ENCODE measurements around the gene FOXQ1. TPM values are rescaled to one million over a fixed set of nuclear protein-coding genes. Genes with fewer than 3 reads are reported as not detected.

The FOXQ1 gene
- total and polyA plus RNA-seq, 2 of the 13 experiments (the other 11 are each of a cell fraction or from before 2014, with no cell fraction given) = 35.2 to 39.8 TPM

- TF ChIP-seq ZNF775 (CRISPR knock-in tag; IDR thresholded peaks at IDR 0.05; ENCODE audit: borderline replicate concordance) = no peak
- TF ChIP-seq KLF13 (CRISPR knock-in tag; IDR thresholded peaks at IDR 0.05) = no peak
- TF ChIP-seq IRF2 (CRISPR knock-in tag; IDR thresholded peaks at IDR 0.05) = 0 out of 2 replicates have a peak, but pooled peaks have one; percentile 16
- no peak for TF ChIP-seq IKZF1 (IDR thresholded peaks at IDR 0.05)
- TF ChIP-seq U2AF1 (optimal IDR thresholded peaks at IDR 0.05; ENCODE audit: low read depth, low read length) = peak; percentile 79
- TF ChIP-seq SRSF4 (IDR thresholded peaks at IDR 0.05; ENCODE audit: low read depth, low read length, poor library complexity, severe bottlenecking) = peak; percentile 38
- peak; percentile 2; the same call in 1 of the 2 replicates for TF ChIP-seq PLSCR1 (CRISPR knock-in tag; IDR thresholded peaks at IDR 0.05; ENCODE audit: borderline replicate concordance)
- TF ChIP-seq TSC22D2 (CRISPR knock-in tag; IDR thresholded peaks at IDR 0.05; ENCODE audit: borderline replicate concordance) = no peak
- TF ChIP-seq TFDP2 (CRISPR knock-in tag; IDR thresholded peaks at IDR 0.05) = 0 out of 2 replicates have a peak, but pooled peaks have one; percentile 12
- TF ChIP-seq ZBTB14 (CRISPR knock-in tag; IDR thresholded peaks at IDR 0.05) = peak; percentile 61
- peak; percentile 16; the same call in 1 of the 2 replicates for TF ChIP-seq ISL2 (CRISPR knock-in tag; IDR thresholded peaks at IDR 0.05)
- peak; percentile 33; the same call in 1 of the 2 replicates for TF ChIP-seq REPIN1 (CRISPR knock-in tag; IDR thresholded peaks at IDR 0.05; ENCODE audit: borderline replicate concordance, low read depth)
- peak; percentile 26; the same call in 1 of the 2 replicates for TF ChIP-seq KDM3A (CRISPR knock-in tag; IDR thresholded peaks at IDR 0.05; ENCODE audit: low read depth)
- TF ChIP-seq RELA (CRISPR knock-in tag; IDR thresholded peaks at IDR 0.05) = 0 out of 2 replicates have a peak, but pooled peaks have one; percentile 44
- peak; percentile 65; the same call in 1 of the 2 replicates for TF ChIP-seq SALL2 (CRISPR knock-in tag; IDR thresholded peaks at IDR 0.05)
- TF ChIP-seq WIZ (CRISPR knock-in tag; IDR thresholded peaks at IDR 0.05) = 0 out of 2 replicates have a peak, but pooled peaks have one; percentile 50
- no peak for TF ChIP-seq MBD4 (IDR thresholded peaks at IDR 0.05; ENCODE audit: borderline replicate concordance, low read length)
- no peak for TF ChIP-seq ZNF335 (CRISPR knock-in tag; IDR thresholded peaks at IDR 0.05)
- TF ChIP-seq ZBTB3 (CRISPR knock-in tag; IDR thresholded peaks at IDR 0.05; ENCODE audit: borderline replicate concordance, low read depth) = no peak
- no peak for TF ChIP-seq ZNF549 (CRISPR knock-in tag; IDR thresholded peaks at IDR 0.05)
- TF ChIP-seq, protein P1, sequence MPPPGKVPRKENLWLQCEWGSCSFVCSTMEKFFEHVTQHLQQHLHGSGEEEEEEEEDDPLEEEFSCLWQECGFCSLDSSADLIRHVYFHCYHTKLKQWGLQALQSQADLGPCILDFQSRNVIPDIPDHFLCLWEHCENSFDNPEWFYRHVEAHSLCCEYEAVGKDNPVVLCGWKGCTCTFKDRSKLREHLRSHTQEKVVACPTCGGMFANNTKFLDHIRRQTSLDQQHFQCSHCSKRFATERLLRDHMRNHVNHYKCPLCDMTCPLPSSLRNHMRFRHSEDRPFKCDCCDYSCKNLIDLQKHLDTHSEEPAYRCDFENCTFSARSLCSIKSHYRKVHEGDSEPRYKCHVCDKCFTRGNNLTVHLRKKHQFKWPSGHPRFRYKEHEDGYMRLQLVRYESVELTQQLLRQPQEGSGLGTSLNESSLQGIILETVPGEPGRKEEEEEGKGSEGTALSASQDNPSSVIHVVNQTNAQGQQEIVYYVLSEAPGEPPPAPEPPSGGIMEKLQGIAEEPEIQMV (CRISPR knock-in tag; IDR thresholded peaks at IDR 0.05; ENCODE audit: low read depth) = no peak
- TF ChIP-seq DRAP1 (CRISPR knock-in tag; IDR thresholded peaks at IDR 0.05) = no peak
These were observed 822 bp downstream of the FOXQ1 start (continued) for GRCh38 chr6:1312473-1313367.
